GM19372 (cell line): ENCODE measurements around the gene SLC25A34.

ENCODE experiments used
- ATAC-seq: cut with Tn5 transposase; IDR thresholded peaks from one replicate; pipeline ENCODE4 v1.9.1; 2021; ENCODE audit warnings: mild to moderate bottlenecking, low read depth, moderate library complexity; ENCODE audit not compliant: unreplicated experiment

Gene SLC25A34

GRCh38 chr1:15765495-15766194, 29.6 kb downstream of the SLC25A34 start:
- no peak for ATAC-seq

GRCh38 chr1:15767941-15768340, 31.9 kb downstream of the SLC25A34 start:
- ATAC-seq = no peak

GRCh38 chr1:15768388-15768787, 32.3 kb downstream of the SLC25A34 start:
- no peak for ATAC-seq

- no peak for ATAC-seq
Measured at GRCh38 chr1:15770313-15770962, 34.4 kb downstream of the SLC25A34 start.

GRCh38 chr1:15771836-15772515, 35.9 kb downstream of the SLC25A34 start:
- ATAC-seq = no peak

- no peak for ATAC-seq
Measured at GRCh38 chr1:15775706-15776105, 39.6 kb downstream of the SLC25A34 start.

- ATAC-seq = no peak
Measured at GRCh38 chr1:15777909-15778707, 42.0 kb downstream of the SLC25A34 start.

- ATAC-seq = no peak
Measured at GRCh38 chr1:15785683-15786082, 49.6 kb downstream of the SLC25A34 start.

- no peak for ATAC-seq
Measured at GRCh38 chr1:15786581-15786980, 50.5 kb downstream of the SLC25A34 start.

GRCh38 chr1:15788624-15789301, 52.7 kb downstream of the SLC25A34 start:
- ATAC-seq = no peak
